HepG2 (cell line): Measurements from ENCODE around the gene SNAPIN. TPM values are rescaled to one million over a fixed set of nuclear protein-coding genes. Genes with fewer than 3 reads are reported as not detected.

Experiments used
- AFF4 ChIP-seq: sonication (generic); formaldehyde crosslinking; IDR thresholded peaks from 2 replicates; pipeline ENCODE4 v1.4.0; 2020; ENCODE audit warnings: missing genetic modification reagents
- ASH2L ChIP-seq: fragments of 300-600, 200-600 bp; sonication (generic); IDR thresholded peaks from 2 replicates; pipeline ENCODE4 v1.7.0; 2017; ENCODE audit warnings: low read depth, mild to moderate bottlenecking, moderate library complexity, mixed read lengths, low read length; ENCODE audit not compliant: insufficient read length
- CENPT ChIP-seq: sonication (generic); formaldehyde crosslinking; IDR thresholded peaks from 2 replicates; pipeline ENCODE4 v1.8.0; 2022; ENCODE audit warnings: low read depth, mild to moderate bottlenecking, moderate library complexity, missing genetic modification reagents
- FOXP1 ChIP-seq, 2 experiments: fragments of 450-650 bp in 1 of 2; IDR thresholded peaks; 2 replicates each; pipeline ENCODE4 v1.6.1; 2017 to 2018; ENCODE audit warnings: antibody characterized with exemption in 1 of 2
- GPN1 ChIP-seq: sonication (generic); formaldehyde crosslinking; IDR thresholded peaks from 2 replicates; pipeline ENCODE4 v1.5.1; 2020; ENCODE audit warnings: missing genetic modification reagents, borderline replicate concordance
- HCFC1 ChIP-seq: fragments of 150-350 bp; IDR thresholded peaks from 2 replicates; pipeline ENCODE4 v1.6.1; 2014; ENCODE audit warnings: low read depth, low read length
- ISL2 ChIP-seq: sonication (generic); formaldehyde crosslinking; IDR thresholded peaks from 2 replicates; pipeline ENCODE4 v1.5.0; 2020; ENCODE audit warnings: missing genetic modification reagents
- KLF11 ChIP-seq: IDR thresholded peaks from 2 replicates; pipeline ENCODE4 v1.6.1; 2016; ENCODE audit warnings: missing compliant biosample characterization
- NAIF1 ChIP-seq: sonication (generic); formaldehyde crosslinking; IDR thresholded peaks from 2 replicates; pipeline ENCODE4 v1.5.0; 2020; ENCODE audit warnings: mild to moderate bottlenecking, missing genetic modification reagents, borderline replicate concordance
- RBAK ChIP-seq: sonication (generic); formaldehyde crosslinking; IDR thresholded peaks from 2 replicates; pipeline ENCODE4 v1.5.1; 2020; ENCODE audit warnings: mild to moderate bottlenecking, missing genetic modification reagents
- SMYD3 ChIP-seq: sonication (generic); formaldehyde crosslinking; IDR thresholded peaks from 2 replicates; pipeline ENCODE4 v1.8.1; 2023; ENCODE audit warnings: mild to moderate bottlenecking, missing genetic modification reagents
- SPEN ChIP-seq: sonication (generic); formaldehyde crosslinking; IDR thresholded peaks from 2 replicates; pipeline ENCODE4 v1.5.1; 2020; ENCODE audit warnings: low read depth, mild to moderate bottlenecking, missing genetic modification reagents
- SRSF9 ChIP-seq: fragments of 200-400 bp; formaldehyde crosslinking; IDR thresholded peaks from 2 replicates; pipeline ENCODE4 v1.6.1; 2018; ENCODE audit warnings: borderline replicate concordance, mild to moderate bottlenecking, low read depth, low read length; ENCODE audit not compliant: insufficient read depth, poor library complexity, severe bottlenecking
- ZBTB8A ChIP-seq: sonication (generic); formaldehyde crosslinking; IDR thresholded peaks from 2 replicates; pipeline ENCODE4 v1.4.0; 2020; ENCODE audit warnings: mild to moderate bottlenecking, low read depth, missing genetic modification reagents, borderline replicate concordance
- ZFP82 ChIP-seq: sonication (generic); formaldehyde crosslinking; IDR thresholded peaks from 2 replicates; pipeline ENCODE4 v1.5.1; 2020; ENCODE audit warnings: mild to moderate bottlenecking, missing genetic modification reagents, borderline replicate concordance
- ZNF160 ChIP-seq: sonication (generic); formaldehyde crosslinking; IDR thresholded peaks from 2 replicates; pipeline ENCODE4 v1.8.0; 2022; ENCODE audit warnings: mild to moderate bottlenecking, inconsistent platforms, missing genetic modification reagents
- ZNF558 ChIP-seq: sonication (generic); formaldehyde crosslinking; IDR thresholded peaks from 2 replicates; pipeline ENCODE4 v1.9.0; 2022; ENCODE audit warnings: mild to moderate bottlenecking, missing genetic modification reagents, borderline replicate concordance
- ZNF598 ChIP-seq: sonication (generic); formaldehyde crosslinking; IDR thresholded peaks from 2 replicates; pipeline ENCODE4 v1.5.1; 2020; ENCODE audit warnings: mild to moderate bottlenecking, missing genetic modification reagents, borderline replicate concordance
- ZNF605 ChIP-seq: sonication (generic); formaldehyde crosslinking; IDR thresholded peaks from 2 replicates; pipeline ENCODE4 v1.8.0; 2022; ENCODE audit warnings: mild to moderate bottlenecking, missing genetic modification reagents
- ZNF773 ChIP-seq: sonication (generic); formaldehyde crosslinking; IDR thresholded peaks from 2 replicates; pipeline ENCODE4 v1.4.0; 2020; ENCODE audit warnings: missing genetic modification reagents, borderline replicate concordance
- ZSCAN12 ChIP-seq: sonication (generic); formaldehyde crosslinking; IDR thresholded peaks from 2 replicates; pipeline ENCODE4 v1.9.0; 2021; ENCODE audit warnings: mild to moderate bottlenecking, missing genetic modification reagents
- polyA plus RNA-seq, 8 experiments: library from polyadenylated mRNA; depleted of rRNA in 3 of 8; stranded (reverse) in 7 of 8; unstranded in 1 of 8; fragments of >200 nt; fragmentation: Illumina TruSeq in 4 of 8; extraction: Trizol in 4 of 8; gene quantifications; 2 replicates each; pipeline versions ENCODE4 v1.2.1 to v1.2.3, GENCODE V29; 2011 to 2016; ENCODE audit warnings: low read depth in 4 of 8, missing spikeins in 1 of 8, mixed read lengths in 1 of 8; ENCODE audit not compliant: insufficient read depth in 1 of 8
- total RNA-seq, 5 experiments: library from RNA; depleted of rRNA; stranded (reverse); fragments of >200 nt; fragmentation: Illumina TruSeq; extraction: Trizol; gene quantifications; 2 replicates each; pipeline ENCODE4 v1.2.3, GENCODE V29; 2016; ENCODE audit warnings: low read depth in 1 of 5
- TF ChIP-seq, protein P1 (sequence below): sonication (generic); formaldehyde crosslinking; IDR thresholded peaks from 2 replicates; pipeline ENCODE4 v1.5.0; 2020; ENCODE audit warnings: mild to moderate bottlenecking, missing genetic modification reagents
- TF ChIP-seq, protein P2 (sequence below): sonication (generic); formaldehyde crosslinking; IDR thresholded peaks from 2 replicates; pipeline ENCODE4 v1.5.0; 2020; ENCODE audit warnings: missing genetic modification reagents

Gene SNAPIN
- total and polyA plus RNA-seq, 2 of the 13 experiments (the other 11 are each of a cell fraction or from before 2014, with no cell fraction given) = 23.9 to 25.7 TPM

- TF ChIP-seq, protein P1, sequence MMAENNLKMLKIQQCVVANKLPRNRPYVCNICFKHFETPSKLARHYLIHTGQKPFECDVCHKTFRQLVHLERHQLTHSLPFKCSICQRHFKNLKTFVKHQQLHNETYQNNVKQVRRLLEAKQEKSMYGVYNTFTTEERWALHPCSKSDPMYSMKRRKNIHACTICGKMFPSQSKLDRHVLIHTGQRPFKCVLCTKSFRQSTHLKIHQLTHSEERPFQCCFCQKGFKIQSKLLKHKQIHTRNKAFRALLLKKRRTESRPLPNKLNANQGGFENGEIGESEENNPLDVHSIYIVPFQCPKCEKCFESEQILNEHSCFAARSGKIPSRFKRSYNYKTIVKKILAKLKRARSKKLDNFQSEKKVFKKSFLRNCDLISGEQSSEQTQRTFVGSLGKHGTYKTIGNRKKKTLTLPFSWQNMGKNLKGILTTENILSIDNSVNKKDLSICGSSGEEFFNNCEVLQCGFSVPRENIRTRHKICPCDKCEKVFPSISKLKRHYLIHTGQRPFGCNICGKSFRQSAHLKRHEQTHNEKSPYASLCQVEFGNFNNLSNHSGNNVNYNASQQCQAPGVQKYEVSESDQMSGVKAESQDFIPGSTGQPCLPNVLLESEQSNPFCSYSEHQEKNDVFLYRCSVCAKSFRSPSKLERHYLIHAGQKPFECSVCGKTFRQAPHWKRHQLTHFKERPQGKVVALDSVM (CRISPR knock-in tag) = no peak
- no peak for TF ChIP-seq ZNF773
- TF ChIP-seq GPN1 (CRISPR knock-in tag) = no peak
- no peak for TF ChIP-seq FOXP1 (IDR thresholded peaks at IDR 0.05)
- TF ChIP-seq FOXP1 (CRISPR knock-in tag; IDR thresholded peaks at IDR 0.05) = no peak
- no peak for TF ChIP-seq ZSCAN12 (CRISPR knock-in tag)
- no peak; the same call in 1 of the 2 replicates for TF ChIP-seq ISL2
- no peak for TF ChIP-seq SPEN (CRISPR knock-in tag)
- no peak for TF ChIP-seq KLF11 (CRISPR knock-in tag)
- no peak for TF ChIP-seq SRSF9
- no peak for TF ChIP-seq RBAK (CRISPR knock-in tag)
- TF ChIP-seq ZNF160 = no peak
- TF ChIP-seq HCFC1 = no peak
- no peak for TF ChIP-seq NAIF1 (CRISPR knock-in tag)
- no peak for TF ChIP-seq CENPT (CRISPR knock-in tag)
- no peak for TF ChIP-seq AFF4
- no peak for TF ChIP-seq ZFP82 (CRISPR knock-in tag)
- TF ChIP-seq SMYD3 (CRISPR knock-in tag) = no peak
- TF ChIP-seq ZNF558 = no peak
- TF ChIP-seq ZNF605 (CRISPR knock-in tag) = peak; percentile 49; the same call in 1 of the 2 replicates
- TF ChIP-seq, protein P2, sequence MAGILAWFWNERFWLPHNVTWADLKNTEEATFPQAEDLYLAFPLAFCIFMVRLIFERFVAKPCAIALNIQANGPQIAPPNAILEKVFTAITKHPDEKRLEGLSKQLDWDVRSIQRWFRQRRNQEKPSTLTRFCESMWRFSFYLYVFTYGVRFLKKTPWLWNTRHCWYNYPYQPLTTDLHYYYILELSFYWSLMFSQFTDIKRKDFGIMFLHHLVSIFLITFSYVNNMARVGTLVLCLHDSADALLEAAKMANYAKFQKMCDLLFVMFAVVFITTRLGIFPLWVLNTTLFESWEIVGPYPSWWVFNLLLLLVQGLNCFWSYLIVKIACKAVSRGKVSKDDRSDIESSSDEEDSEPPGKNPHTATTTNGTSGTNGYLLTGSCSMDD (CRISPR knock-in tag) = no peak
- peak; percentile 2 for TF ChIP-seq ASH2L
- TF ChIP-seq ZBTB8A (CRISPR knock-in tag) = no peak
- no peak for TF ChIP-seq ZNF598 (CRISPR knock-in tag)
These were observed 30.5 kb upstream of the SNAPIN start, which contains the start of gene S100A1 (continued) for GRCh38 chr1:153627715-153628626.
